GM10266 (cell line): ENCODE results near the gene FAR2.
"Not testable (repeated sequence)": the region's sequence is repeated elsewhere in the genome, so short reads cannot be mapped to it uniquely, and the experiment has no call there.

Experiments
- DNase-seq: peaks from one replicate; pipeline ENCODE4 v3.0.0; 2012; ENCODE audit errors: extremely low spot score
- CTCF ChIP-seq: IDR thresholded peaks from 2 replicates; pipeline ENCODE4 v1.5.1; 2012; ENCODE audit warnings: mild to moderate bottlenecking, low read depth; ENCODE audit not compliant: control insufficient read depth, insufficient read depth; ENCODE audit errors: missing control alignments

The FAR2 gene

GRCh38 chr12:29281371-29282005, 132.4 kb downstream of the FAR2 start:
- DNase-seq: no peak
- no peak for TF ChIP-seq CTCF

GRCh38 chr12:29282031-29282816, 133.1 kb downstream of the FAR2 start:
- no peak for TF ChIP-seq CTCF
- no peak for DNase-seq

- no peak for DNase-seq
- TF ChIP-seq CTCF: no peak
Observed at GRCh38 chr12:29283969-29284700, 135.1 kb downstream of the FAR2 start.

GRCh38 chr12:29286081-29286790, 137.2 kb downstream of the FAR2 start:
- no peak for TF ChIP-seq CTCF
- no peak for DNase-seq

- DNase-seq: no peak
- no peak for TF ChIP-seq CTCF
Observed at GRCh38 chr12:29287622-29288021, 138.5 kb downstream of the FAR2 start.

- no peak for DNase-seq
- TF ChIP-seq CTCF: no peak
Observed at GRCh38 chr12:29288031-29288430, 139.0 kb downstream of the FAR2 start.

GRCh38 chr12:29290475-29290874, 141.4 kb downstream of the FAR2 start:
- DNase-seq: not testable (repeated sequence)
